Immature natural killer cell (primary cell): ENCODE data around the gene P2RX3. TPM values are rescaled to one million over a fixed set of nuclear protein-coding genes. Genes with fewer than 3 reads are reported as not detected.
A peak's percentile ranks its signal among the peaks of the same experiment; 100 is the strongest.

Experiments
- DNase-seq, 3 donors: peaks; one replicate each; pipeline ENCODE4 v3.0.0; 2022; ENCODE audit warnings: mixed read lengths in 1 of 3
- H3K27ac Mint-ChIP-seq, 6 donors: one replicate each; pipeline ENCODE4 v1.8.0; 2020; ENCODE audit warnings: mixed read lengths in 6 of 6, mild to moderate bottlenecking in 5 of 6, inconsistent platforms in 4 of 6, moderate library complexity in 3 of 6
- H3K27me3 Mint-ChIP-seq, 3 donors: one replicate each; pipeline ENCODE4 v1.8.0; 2020 to 2021; ENCODE audit warnings: low read depth in 3 of 3, mild to moderate bottlenecking in 3 of 3, mixed read lengths in 3 of 3, moderate library complexity in 3 of 3, inconsistent platforms in 1 of 3
- H3K36me3 Mint-ChIP-seq, 3 donors: one replicate each; pipeline ENCODE4 v1.8.0; 2020; ENCODE audit warnings: mixed read lengths in 3 of 3, inconsistent platforms in 2 of 3, mild to moderate bottlenecking in 2 of 3
- H3K4me1 Mint-ChIP-seq, 2 donors: one replicate each; pipeline ENCODE4 v1.8.0; 2020; ENCODE audit warnings: inconsistent platforms in 2 of 2, mild to moderate bottlenecking in 2 of 2, mixed read lengths in 2 of 2, moderate library complexity in 1 of 2
- H3K4me3 Mint-ChIP-seq, 5 donors: one replicate each; pipeline ENCODE4 v1.8.0; 2020; ENCODE audit warnings: mild to moderate bottlenecking in 5 of 5, mixed read lengths in 5 of 5, inconsistent platforms in 3 of 5, moderate library complexity in 3 of 5
- H3K9me3 Mint-ChIP-seq, 6 donors: one replicate each; pipeline ENCODE4 v1.8.0; 2020; ENCODE audit warnings: mild to moderate bottlenecking in 6 of 6, mixed read lengths in 6 of 6, inconsistent platforms in 4 of 6, moderate library complexity in 3 of 6
- polyA plus RNA-seq, 3 donors: library from polyadenylated mRNA; unstranded; fragments of 300-500 nt; fragmentation: Illumina TruSeq; gene quantifications; one replicate each; pipeline ENCODE4 v1.2.3, GENCODE V29; 2021

The P2RX3 gene
- polyA plus RNA-seq, 3 donors from 2014 or later: not detected

GRCh38 chr11:57414612-57415212 is 76.6 kb downstream of the P2RX3 start:
- Mint-ChIP-seq H3K9me3 (no peaks in the 10 kb centered on the region), H3K27me3 (peaks cover 0 to 4% (median 0%) of the 10 kb centered on the region in 3 donors), H3K36me3 (peaks cover 30 to 53% (median 34%) of the 10 kb centered on the region in 3 donors), H3K4me3 (no peak overlapping the region), H3K4me1 (no peaks in the 10 kb centered on the region), H3K27ac (no peak overlapping the region)
- no peak for DNase-seq

GRCh38 chr11:57416436-57416835 is 78.3 kb downstream of the P2RX3 start:
- Mint-ChIP-seq H3K36me3 (peaks cover 26 to 46% (median 39%) of the 10 kb centered on the region in 3 donors), H3K27me3 (peaks cover 0 to 2% (median under 1%) of the 10 kb centered on the region in 3 donors), H3K4me3 (no peak overlapping the region), H3K9me3 (no peaks in the 10 kb centered on the region), H3K27ac (no peak overlapping the region), H3K4me1 (peaks cover 7 to 9% of the 10 kb centered on the region in 2 donors)
- DNase-seq: no peak

- Mint-ChIP-seq H3K9me3 (no peaks in the 10 kb centered on the region), H3K27ac (no peak overlapping the region), H3K4me1 (peaks cover 13 to 15% of the 10 kb centered on the region in 2 donors), H3K36me3 (peaks cover 26 to 46% (median 39%) of the 10 kb centered on the region in 3 donors), H3K27me3 (peaks cover 0 to 5% (median 0%) of the 10 kb centered on the region in 3 donors), H3K4me3 (no peak overlapping the region)
- no peak for DNase-seq
Observed at GRCh38 chr11:57417056-57417455, 78.9 kb downstream of the P2RX3 start.

- DNase-seq: no peak
- H3K4me1 Mint-ChIP-seq: peaks cover 24 to 26% of the 10 kb centered on the region in 2 donors
- no peaks in the 10 kb centered on the region for H3K9me3 Mint-ChIP-seq
- no peak overlapping the region for H3K4me3 Mint-ChIP-seq
- H3K27ac Mint-ChIP-seq: no peak overlapping the region
- peaks cover 21 to 41% (median 34%) of the 10 kb centered on the region in 3 donors for H3K36me3 Mint-ChIP-seq
- peaks cover 0 to 5% (median 4%) of the 10 kb centered on the region in 3 donors for H3K27me3 Mint-ChIP-seq
Observed at GRCh38 chr11:57418131-57418530, 80.0 kb downstream of the P2RX3 start.

- H3K4me1 Mint-ChIP-seq: peaks cover 31 to 36% of the 10 kb centered on the region in 2 donors
- peaks cover 0 to 5% (median 4%) of the 10 kb centered on the region in 3 donors for H3K27me3 Mint-ChIP-seq
- no peak overlapping the region for H3K27ac Mint-ChIP-seq
- H3K4me3 Mint-ChIP-seq: no peak overlapping the region
- H3K36me3 Mint-ChIP-seq: peaks cover 14 to 31% (median 27%) of the 10 kb centered on the region in 3 donors
- H3K9me3 Mint-ChIP-seq: no peaks in the 10 kb centered on the region
- no peak for DNase-seq
Observed at GRCh38 chr11:57419146-57419545, 81.0 kb downstream of the P2RX3 start.

GRCh38 chr11:57421066-57421465 is 82.9 kb downstream of the P2RX3 start:
- Mint-ChIP-seq H3K4me1 (peaks cover 50 to 55% of the 10 kb centered on the region in 2 donors), H3K9me3 (no peaks in the 10 kb centered on the region), H3K4me3 (no peak overlapping the region), H3K27ac (peak overlapping the region in 2 of 6 donors; percentile 9 to 49), H3K27me3 (peaks cover 2 to 7% (median 7%) of the 10 kb centered on the region in 3 donors), H3K36me3 (peaks cover 4 to 22% (median 18%) of the 10 kb centered on the region in 3 donors)
- no peak for DNase-seq

- Mint-ChIP-seq H3K4me1 (peaks cover 57 to 63% of the 10 kb centered on the region in 2 donors), H3K9me3 (no peaks in the 10 kb centered on the region), H3K4me3 (peak overlapping the region in 4 of 5 donors; percentile 13 to 77 (median 62)), H3K36me3 (peaks cover 3 to 19% (median 16%) of the 10 kb centered on the region in 3 donors), H3K27me3 (peaks cover 2 to 9% (median 7%) of the 10 kb centered on the region in 3 donors), H3K27ac (peak overlapping the region; percentile 23 to 66 (median 54))
- DNase-seq: peak; percentile 44 to 49 (median 46)
Observed at GRCh38 chr11:57421805-57422204, 83.7 kb downstream of the P2RX3 start.

Other genes starting within 250 kb of the P2RX3 start
- not detected for gene LRRC55, start 156.4 kb upstream of the P2RX3 start, polyA plus RNA-seq
- under 1 TPM in 1 of 3 donors, not detected in 2; 0.28 TPM for gene APLNR, start 101.1 kb upstream of the P2RX3 start, polyA plus RNA-seq
- gene TNKS1BP1, start 13.4 kb upstream of the P2RX3 start, polyA plus RNA-seq: 1 to 10 TPM; 1.0 to 1.7 (median 1.6) TPM
- gene SSRP1, start 2.5 kb upstream of the P2RX3 start, polyA plus RNA-seq: 10 to 100 TPM; 24.6 to 41.6 (median 25.6) TPM
- gene PRG3, start 42.8 kb downstream of the P2RX3 start, polyA plus RNA-seq: not detected
- gene PRG2, start 52.3 kb downstream of the P2RX3 start, polyA plus RNA-seq: under 1 TPM in 1 of 3 donors, not detected in 2; 0.19 TPM
- gene SLC43A3, start 88.8 kb downstream of the P2RX3 start, polyA plus RNA-seq: 10 to 100 TPM; 11.4 to 17.1 (median 12.4) TPM
- gene RTN4RL2, start 122.2 kb downstream of the P2RX3 start, polyA plus RNA-seq: under 1 TPM; 0.38 to 0.71 (median 0.68) TPM
- 10 to 100 TPM; 15.8 to 20.3 (median 17.5) TPM for gene SLC43A1, start 177.3 kb downstream of the P2RX3 start, polyA plus RNA-seq
- 100 to 1,000 TPM in 1 of 3 donors, 10 to 100 TPM in 2; 52.9 to 101 (median 55.7) TPM for gene TIMM10, start 192.4 kb downstream of the P2RX3 start, polyA plus RNA-seq
- gene SMTNL1, start 199.2 kb downstream of the P2RX3 start, polyA plus RNA-seq: under 1 TPM in 2 of 3 donors, not detected in 1; 0.12 to 0.47 TPM
- 100 to 1,000 TPM; 310 to 706 (median 354) TPM for gene UBE2L6, start 229.3 kb downstream of the P2RX3 start, polyA plus RNA-seq